ENCODE data around the gene INPP5A.

INPP5A gene

GRCh38 chr10:132579027-132579859, 41.7 kb downstream of the INPP5A start:
- no peak for DNase-seq (ENCODE audit: low read depth in 2 of 2)

- DNase-seq (ENCODE audit: low read depth in 2 of 2), result no peak
Measured at GRCh38 chr10:132580143-132580542, 42.6 kb downstream of the INPP5A start.

GRCh38 chr10:132580617-132581016, 43.0 kb downstream of the INPP5A start:
- DNase-seq (ENCODE audit: low read depth in 2 of 2), result no peak

- no peak for DNase-seq (ENCODE audit: low read depth in 2 of 2)
Measured at GRCh38 chr10:132582137-132582536, 44.5 kb downstream of the INPP5A start.

- no peak for DNase-seq (ENCODE audit: low read depth in 2 of 2)
Measured at GRCh38 chr10:132582771-132583170, 45.2 kb downstream of the INPP5A start.

- no peak for DNase-seq (ENCODE audit: low read depth in 2 of 2)
Measured at GRCh38 chr10:132583456-132583855, 45.9 kb downstream of the INPP5A start.

GRCh38 chr10:132584081-132584480, 46.5 kb downstream of the INPP5A start:
- DNase-seq (ENCODE audit: low read depth in 2 of 2), result no peak

- no peak for DNase-seq (ENCODE audit: low read depth in 2 of 2)
Measured at GRCh38 chr10:132585732-132586722, 48.4 kb downstream of the INPP5A start.

- no peak for DNase-seq (ENCODE audit: low read depth in 2 of 2)
Measured at GRCh38 chr10:132586739-132587138, 49.2 kb downstream of the INPP5A start.

- no peak for DNase-seq (ENCODE audit: low read depth in 2 of 2)
Measured at GRCh38 chr10:132587175-132587574, 49.6 kb downstream of the INPP5A start.

GRCh38 chr10:132588301-132589013, 50.9 kb downstream of the INPP5A start:
- DNase-seq (ENCODE audit: low read depth in 2 of 2), result no peak

- DNase-seq (ENCODE audit: low read depth in 2 of 2), result no peak
Measured at GRCh38 chr10:132589015-132589414, 51.4 kb downstream of the INPP5A start.

- no peak for DNase-seq (ENCODE audit: low read depth in 2 of 2)
Measured at GRCh38 chr10:132589681-132590080, 52.1 kb downstream of the INPP5A start.

- no peak for DNase-seq (ENCODE audit: low read depth in 2 of 2)
Measured at GRCh38 chr10:132590094-132590751, 52.6 kb downstream of the INPP5A start.

GRCh38 chr10:132590752-132591121, 53.1 kb downstream of the INPP5A start:
- DNase-seq (ENCODE audit: low read depth in 2 of 2), result no peak

- DNase-seq (ENCODE audit: low read depth in 2 of 2), result no peak
Measured at GRCh38 chr10:132591166-132591971, 53.8 kb downstream of the INPP5A start.

- DNase-seq (ENCODE audit: low read depth in 2 of 2), result no peak
Measured at GRCh38 chr10:132592790-132593383, 55.3 kb downstream of the INPP5A start.

GRCh38 chr10:132593389-132593788, 55.8 kb downstream of the INPP5A start:
- no peak for DNase-seq (ENCODE audit: low read depth in 2 of 2)

GRCh38 chr10:132593900-132594876, 56.6 kb downstream of the INPP5A start:
- no peak for DNase-seq (ENCODE audit: low read depth in 2 of 2)
